H1 (cell line): Measurements from ENCODE around the gene UCHL1. TPM values are rescaled to one million over a fixed set of nuclear protein-coding genes. Genes with fewer than 3 reads are reported as not detected.

Source experiments
- CTCF ChIA-PET: fragments of 300-600 bp; sonication (Branson Sonifier 250); formaldehyde crosslinking; loops from one replicate; lab custom pipeline; 2021; ENCODE audit not compliant: partially characterized antibody; lab: Charles Lee
- POLR2A ChIA-PET: fragments of 300-600 bp; sonication (Branson Sonifier 250); formaldehyde crosslinking; loops from one replicate; lab custom pipeline; 2021; ENCODE audit warnings: inconsistent platforms; ENCODE audit not compliant: partially characterized antibody; lab: Charles Lee
- DNase-seq, 2 experiments: peaks; one replicate each; pipeline versions ENCODE4 v3.0.0 to v3.0.0-alpha.2; 2010 to 2022; ENCODE audit warnings: low spot score in 2 of 2, low read depth in 1 of 2, mixed read lengths in 1 of 2
- FAIRE-seq: peaks from 2 replicates; lab custom pipeline; 2011; peaks lifted over from hg19 to GRCh38; lab: Jason Lieb, UNC
- H2AFZ ChIP-seq: 2 replicates; pipeline ENCODE4 v1.8.1; 2012; ENCODE audit warnings: low read length, inconsistent platforms
- H2AK5ac ChIP-seq: 2 replicates; pipeline ENCODE4 v1.6.1; 2013; ENCODE audit warnings: low read depth, low read length
- H2BK120ac ChIP-seq: replicated peaks from 2 replicates; pipeline ENCODE3; 2013; ENCODE audit warnings: low read depth, low read length, inconsistent platforms
- H2BK12ac ChIP-seq: 2 replicates; pipeline ENCODE4 v1.6.1; 2013; ENCODE audit warnings: low read depth, low read length
- H2BK15ac ChIP-seq: 2 replicates; pipeline ENCODE4 v1.6.1; 2013; ENCODE audit warnings: low read length
- H2BK20ac ChIP-seq: 2 replicates; pipeline ENCODE4 v1.6.1; 2013; ENCODE audit warnings: low read length
- H2BK5ac ChIP-seq: 2 replicates; pipeline ENCODE4 v1.6.1; 2013; ENCODE audit warnings: low read depth, low read length
- H3K14ac ChIP-seq: 2 replicates; pipeline ENCODE4 v1.6.1; 2013; ENCODE audit warnings: inconsistent platforms; ENCODE audit not compliant: insufficient read length
- H3K18ac ChIP-seq: 2 replicates; pipeline ENCODE4 v1.6.1; 2013; ENCODE audit warnings: low read length; ENCODE audit errors: extremely low read depth
- H3K23ac ChIP-seq: 2 replicates; pipeline ENCODE4 v1.6.1; 2013; ENCODE audit warnings: inconsistent platforms; ENCODE audit not compliant: insufficient read length
- H3K23me2 ChIP-seq: 2 replicates; pipeline ENCODE4 v1.6.1; 2013; ENCODE audit warnings: low read depth, low read length
- H3K27ac ChIP-seq: 2 replicates; pipeline ENCODE4 v1.6.1; 2011; ENCODE audit warnings: low read depth, low read length, inconsistent platforms
- H3K27me3 ChIP-seq, 4 experiments: replicated peaks in 1 of 4; 1 replicate in 1 of 4; 2 replicates in 3 of 4; pipeline versions ENCODE4 v1.6.1 to v1.8.1; 2011 to 2013; ENCODE audit warnings: low read length in 3 of 4, mild to moderate bottlenecking in 3 of 4, inconsistent platforms in 2 of 4, mixed read lengths in 2 of 4, moderate library complexity in 1 of 4; ENCODE audit not compliant: control insufficient read depth in 3 of 4, insufficient read depth in 3 of 4; ENCODE audit errors: extremely low read depth in 1 of 4
- H3K36me3 ChIP-seq, 4 experiments: 2 replicates each; pipeline versions ENCODE4 v1.6.1 to v1.8.1; 2011 to 2013; ENCODE audit warnings: mild to moderate bottlenecking in 4 of 4, low read length in 3 of 4, moderate library complexity in 2 of 4, control low read depth in 1 of 4, inconsistent platforms in 1 of 4; ENCODE audit not compliant: insufficient read depth in 4 of 4, control insufficient read depth in 2 of 4
- H3K4ac ChIP-seq: replicated peaks from 2 replicates; pipeline ENCODE3; 2013; ENCODE audit warnings: low read length, low read depth, mixed read lengths, inconsistent platforms; ENCODE audit not compliant: insufficient read length
- H3K4me1 ChIP-seq, 4 experiments: replicated peaks in 1 of 4; 1 replicate in 1 of 4; 2 replicates in 3 of 4; pipeline versions ENCODE4 v1.6.1 to v1.8.1; 2011 to 2013; ENCODE audit warnings: low read length in 3 of 4, inconsistent platforms in 2 of 4, mixed read lengths in 1 of 4; ENCODE audit not compliant: insufficient read depth in 4 of 4, control insufficient read depth in 3 of 4
- H3K4me2 ChIP-seq, 2 experiments: 2 replicates each; pipeline versions ENCODE4 v1.6.1 to v1.8.1; 2011 to 2013; ENCODE audit warnings: low read depth in 2 of 2, low read length in 2 of 2, control low read depth in 1 of 2, inconsistent platforms in 1 of 2, mild to moderate bottlenecking in 1 of 2; ENCODE audit not compliant: insufficient read depth in 1 of 2
- H3K4me3 ChIP-seq, 4 experiments: fragments of 200-600, 300-600 bp in 1 of 4; sonication (generic), shearing (Covaris generic), sonication (Bioruptor Twin) in 1 of 4; 2 replicates each; pipeline versions ENCODE4 v1.5.1 to v1.8.1; 2011 to 2016; ENCODE audit warnings: low read length in 4 of 4, low read depth in 3 of 4, control low read depth in 2 of 4, inconsistent platforms in 2 of 4, mild to moderate bottlenecking in 2 of 4, mixed read lengths in 1 of 4, moderate library complexity in 1 of 4; ENCODE audit not compliant: insufficient read depth in 2 of 4; ENCODE audit errors: extremely low read depth in 1 of 4
- H3K56ac ChIP-seq: replicated peaks from 2 replicates; pipeline ENCODE3; 2013; ENCODE audit warnings: low read depth, mild to moderate bottlenecking, mixed read lengths, low read length, inconsistent platforms; ENCODE audit not compliant: insufficient read length
- H3K79me1 ChIP-seq: 2 replicates; pipeline ENCODE4 v1.6.1; 2013; ENCODE audit warnings: low read depth, low read length, control low read depth
- H3K79me2 ChIP-seq, 2 experiments: 2 replicates each; pipeline versions ENCODE4 v1.6.1 to v1.8.1; 2012 to 2013; ENCODE audit warnings: low read length in 2 of 2, mild to moderate bottlenecking in 2 of 2, inconsistent platforms in 1 of 2; ENCODE audit not compliant: insufficient read depth in 2 of 2, control insufficient read depth in 1 of 2
- H3K9ac ChIP-seq, 4 experiments: replicated peaks in 1 of 4; 1 replicate in 1 of 4; 2 replicates in 3 of 4; pipeline versions ENCODE4 v1.6.1 to v1.8.1; 2011 to 2013; ENCODE audit warnings: low read depth in 3 of 4, low read length in 3 of 4, control low read depth in 2 of 4, mild to moderate bottlenecking in 2 of 4, moderate library complexity in 2 of 4, inconsistent platforms in 1 of 4; ENCODE audit errors: extremely low read depth in 1 of 4
- H3K9me3 ChIP-seq, 2 experiments: 2 replicates each; pipeline versions ENCODE4 v1.6.1 to v1.8.1; 2012 to 2013; ENCODE audit warnings: mild to moderate bottlenecking in 2 of 2, moderate library complexity in 2 of 2, control low read depth in 1 of 2, inconsistent platforms in 1 of 2, low read depth in 1 of 2, low read length in 1 of 2, mixed read lengths in 1 of 2; ENCODE audit not compliant: insufficient read depth in 2 of 2
- H4K20me1 ChIP-seq, 2 experiments: replicated peaks in 1 of 2; 2 replicates each; pipeline versions ENCODE3 to v1.8.1; 2011 to 2013; ENCODE audit warnings: inconsistent platforms in 2 of 2, low read length in 2 of 2, mild to moderate bottlenecking in 1 of 2; ENCODE audit not compliant: insufficient read depth in 2 of 2, control insufficient read depth in 1 of 2
- H4K5ac ChIP-seq: 2 replicates; pipeline ENCODE4 v1.6.1; 2013; ENCODE audit warnings: low read length, low read depth, mixed read lengths, inconsistent platforms; ENCODE audit not compliant: insufficient read length
- H4K8ac ChIP-seq: 2 replicates; pipeline ENCODE4 v1.8.0; 2013; ENCODE audit warnings: mild to moderate bottlenecking, moderate library complexity, low read length, inconsistent platforms; ENCODE audit not compliant: insufficient read depth; ENCODE audit errors: extremely low read depth
- H4K91ac ChIP-seq: replicated peaks from 2 replicates; pipeline ENCODE3; 2013; ENCODE audit warnings: low read length, mixed read lengths, inconsistent platforms; ENCODE audit not compliant: insufficient read length
- E2F6 ChIP-seq: IDR thresholded peaks from 2 replicates; pipeline ENCODE4 v1.6.1; 2012; ENCODE audit warnings: inconsistent platforms
- JUND ChIP-seq: IDR thresholded peaks from 2 replicates; pipeline ENCODE4 v1.6.1; 2011; ENCODE audit warnings: mild to moderate bottlenecking, improper control_type of control experiment, low read length
- MAFK ChIP-seq: IDR thresholded peaks from 2 replicates; pipeline ENCODE4 v1.6.1; 2012; ENCODE audit warnings: low read depth, mild to moderate bottlenecking, improper control_type of control experiment, low read length
- NRF1 ChIP-seq: IDR thresholded peaks from 2 replicates; pipeline ENCODE4 v1.6.1; 2011; ENCODE audit warnings: mild to moderate bottlenecking, low read depth, low read length, improper control_type of control experiment
- RFX5 ChIP-seq: IDR thresholded peaks from 2 replicates; pipeline ENCODE4 v1.6.1; 2011; ENCODE audit warnings: low read depth, low read length, improper control_type of control experiment, borderline replicate concordance
- RNF2 ChIP-seq: fragments of 200-900, 300-1000 bp; sonication (generic); IDR thresholded peaks from 2 replicates; pipeline ENCODE4 v1.7.1; 2016; ENCODE audit warnings: borderline replicate concordance, low read depth, mild to moderate bottlenecking, antibody characterized with exemption, low read length; ENCODE audit not compliant: poor library complexity, severe bottlenecking; ENCODE audit errors: missing control alignments
- SAP30 ChIP-seq: fragments of 300-600 bp; sonication (generic); IDR thresholded peaks from 2 replicates; pipeline ENCODE4 v1.7.1; 2012; ENCODE audit warnings: low read length, moderate library complexity, mild to moderate bottlenecking, inconsistent platforms; ENCODE audit not compliant: insufficient read depth, insufficient replicate concordance
- SRF ChIP-seq: IDR thresholded peaks from 2 replicates; pipeline ENCODE4 v1.6.1; 2011; ENCODE audit warnings: mild to moderate bottlenecking, low read depth, low read length, moderate library complexity
- WGBS, 2 experiments: shearing (Covaris generic) in 1 of 2; methylation state at CpG; one replicate each; pipeline versions ENCODE4 v1.1.6 to v1.1.7; 2013 to 2015; ENCODE audit warnings: low lambda C conversion rate in 2 of 2, mixed read lengths in 2 of 2, inconsistent platforms in 1 of 2, low coverage in 1 of 2, missing lambda C conversion rate in 1 of 2; ENCODE audit not compliant: insufficient replicate concordance in 2 of 2, insufficient coverage in 1 of 2, insufficient read length in 1 of 2; ENCODE audit errors: extremely low coverage in 1 of 2, missing lambda C conversion rate in 1 of 2; 5-methylcytosine and 5-hydroxymethylcytosine counted together
- polyA plus RNA-seq, 7 experiments: library from polyadenylated mRNA; depleted of rRNA in 3 of 7; stranded (reverse) in 5 of 7; unstranded in 2 of 7; fragments of >200 nt in 5 of 7; fragments of 200-250 nt in 2 of 7; gene quantifications; 1 replicate in 5 of 7; 2 replicates in 1 of 7; 4 replicates in 1 of 7; pipeline versions ENCODE4 v1.2.1 to v1.2.3, GENCODE V29; 2011 to 2013; ENCODE audit warnings: missing spikeins in 2 of 7, mixed read lengths in 2 of 7
- total RNA-seq: library from RNA; stranded (reverse); fragmentation: NEBNext Ultra II Directional; extraction: Animal tissue kit (Norgen Biotek cat#: 25700); gene quantifications from 2 replicates; pipeline ENCODE4 v1.2.1, GENCODE V29; 2021
- TF ChIP-seq, protein P1 (sequence below): IDR thresholded peaks from 2 replicates; pipeline ENCODE4 v1.6.1; 2012; ENCODE audit warnings: low read length, inconsistent platforms

The UCHL1 gene
- total and polyA plus RNA-seq, 2 of the 8 experiments (the other 6 are each of a cell fraction or from before 2014, with no cell fraction given), result 781 to 1,717 TPM

DNA sequence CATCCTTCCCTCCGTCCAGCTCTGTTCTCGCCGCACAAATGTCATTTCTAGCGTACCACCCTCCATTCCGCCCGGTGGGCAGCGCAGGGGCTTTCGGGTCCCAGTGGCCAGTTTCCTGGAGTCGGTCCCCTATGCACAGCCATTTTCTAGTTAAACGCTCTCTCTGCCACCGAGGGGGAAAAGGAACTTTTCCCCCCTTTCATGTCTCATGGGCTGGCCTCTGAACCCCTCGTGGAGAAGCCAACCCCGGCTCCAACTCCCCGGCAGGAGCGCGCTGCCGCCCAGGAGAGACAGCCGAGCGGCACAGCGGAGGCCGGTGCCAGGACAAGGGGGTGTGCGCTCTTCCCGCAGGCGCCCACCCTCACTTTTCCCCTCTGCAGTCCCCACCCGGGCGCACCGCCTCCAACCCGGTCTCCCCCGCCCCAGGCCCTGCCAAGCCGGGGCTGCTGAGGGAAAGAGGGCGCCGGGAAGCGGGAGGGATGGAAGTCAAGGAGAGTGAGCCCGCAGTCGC is 43.0 kb upstream of the UCHL1 start:
- DNase-seq, result no peak
- Histone ChIP-seq H2AFZ (no peak overlapping the region), H3K79me1 (peaks cover 5% of the 10 kb centered on the region), H3K27me3 (no peaks in the 10 kb centered on the region; a peak in 1 of 7 replicates), H3K9ac (peak overlapping the region; percentile 34 to 98 (median 74); a peak in 5 of 7 replicates), H3K23me2 (peaks cover 10% of the 10 kb centered on the region), H4K20me1 (peaks cover 0 to 2% of the 10 kb centered on the region in 2 experiments), H3K4ac (no peak overlapping the region), H2BK12ac (no peak overlapping the region), H3K4me2 (peak overlapping the region; percentile 92), H4K5ac (no peak overlapping the region), H3K18ac (peak overlapping the region; percentile 93; the same call in 1 of the 2 replicates), H2BK20ac (no peak overlapping the region), H3K56ac (no peak overlapping the region), H2BK5ac (no peak overlapping the region), H4K8ac (0 out of 2 replicates have a peak overlapping the region, but pooled peaks have one; percentile 31), H3K36me3 (no peaks in the 10 kb centered on the region), H2BK15ac (no peak overlapping the region), H3K14ac (no peak overlapping the region), H2BK120ac (no peak overlapping the region), H3K9me3 (no peaks in the 10 kb centered on the region), H4K91ac (no peak overlapping the region), H3K27ac (no peak overlapping the region), H3K4me1 (peaks cover 3 to 12% (median 6%) of the 10 kb centered on the region in 4 experiments; a peak in 6 of 7 replicates), H3K79me2 (peaks cover 0 to 47% of the 10 kb centered on the region in 2 experiments; a peak in 3 of 4 replicates), H2AK5ac (no peak overlapping the region), H3K4me3 (peak overlapping the region; percentile 55 to 88 (median 85)), H3K23ac (no peak overlapping the region)
- 3% methylated on average over 23 of the region's 35 CpGs; no CpG with 5 or more reads in 1 of the 2 experiments for WGBS, 2 experiments
- ChIA-PET POLR2A (interaction anchor here (0.5 to 5.6 kb wide), 18 partner anchors 9 to 304 kb away, joined by 3 to 86 read pairs (median 3); partner anchors contain the start of gene UCHL1), CTCF (interaction anchor here (0.5 to 11.0 kb wide), 40 partner anchors 9 to 472 kb away, joined by 3 to 167 read pairs (median 4); partner anchors contain the start of gene UCHL1)
- no peak for FAIRE-seq
- TF ChIP-seq E2F6, result 0 out of 2 replicates have a peak, but pooled peaks have one; percentile 3
- TF ChIP-seq RFX5, result no peak
- peak; percentile 89 for TF ChIP-seq SAP30
- TF ChIP-seq SRF, result no peak
- TF ChIP-seq MAFK, result no peak
- TF ChIP-seq NRF1, result no peak
- no peak for TF ChIP-seq RNF2
- TF ChIP-seq, protein P1, sequence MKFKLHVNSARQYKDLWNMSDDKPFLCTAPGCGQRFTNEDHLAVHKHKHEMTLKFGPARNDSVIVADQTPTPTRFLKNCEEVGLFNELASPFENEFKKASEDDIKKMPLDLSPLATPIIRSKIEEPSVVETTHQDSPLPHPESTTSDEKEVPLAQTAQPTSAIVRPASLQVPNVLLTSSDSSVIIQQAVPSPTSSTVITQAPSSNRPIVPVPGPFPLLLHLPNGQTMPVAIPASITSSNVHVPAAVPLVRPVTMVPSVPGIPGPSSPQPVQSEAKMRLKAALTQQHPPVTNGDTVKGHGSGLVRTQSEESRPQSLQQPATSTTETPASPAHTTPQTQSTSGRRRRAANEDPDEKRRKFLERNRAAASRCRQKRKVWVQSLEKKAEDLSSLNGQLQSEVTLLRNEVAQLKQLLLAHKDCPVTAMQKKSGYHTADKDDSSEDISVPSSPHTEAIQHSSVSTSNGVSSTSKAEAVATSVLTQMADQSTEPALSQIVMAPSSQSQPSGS, result no peak
- TF ChIP-seq JUND, result no peak
